Measurements from ENCODE around the gene DNM3.
"Not testable (repeated sequence)": the region's sequence is repeated elsewhere in the genome, so short reads cannot be mapped to it uniquely, and the experiment has no call there.

DNM3 gene

GRCh38 chr1:172401892-172402291 is 560.6 kb downstream of the DNM3 start:
- no peak for DNase-seq

GRCh38 chr1:172402878-172403569 is 561.7 kb downstream of the DNM3 start:
- DNase-seq: no peak

GRCh38 chr1:172404121-172404520 is 562.8 kb downstream of the DNM3 start:
- no peak for DNase-seq

- no peak for DNase-seq
These were observed 564.6 kb downstream of the DNM3 start for GRCh38 chr1:172405912-172406311.

- no peak for DNase-seq
These were observed 565.7 kb downstream of the DNM3 start for GRCh38 chr1:172406968-172407367.

GRCh38 chr1:172408958-172409357 is 567.7 kb downstream of the DNM3 start:
- DNase-seq: no peak

GRCh38 chr1:172410027-172410426 is 568.7 kb downstream of the DNM3 start:
- DNase-seq: no peak

GRCh38 chr1:172411791-172412338 is 570.6 kb downstream of the DNM3 start:
- no peak for DNase-seq

- DNase-seq: no peak
These were observed 573.0 kb downstream of the DNM3 start for GRCh38 chr1:172414331-172414730.

GRCh38 chr1:172416496-172417035 is 575.3 kb downstream of the DNM3 start:
- DNase-seq: no peak

GRCh38 chr1:172417557-172417956 is 576.3 kb downstream of the DNM3 start:
- DNase-seq: no peak

- no peak for DNase-seq
These were observed 579.1 kb downstream of the DNM3 start, which contains the start of gene C1orf105 for GRCh38 chr1:172420385-172420784. Gene C1orf105 (plus strand): TSS chr1:172420685. CDS start chr1:172420886, 201 bp downstream.

- DNase-seq: no peak
These were observed 580.8 kb downstream of the DNM3 start for GRCh38 chr1:172421974-172422604.

GRCh38 chr1:172423336-172423735 is 582.0 kb downstream of the DNM3 start:
- no peak for DNase-seq

GRCh38 chr1:172425339-172425738 is 584.0 kb downstream of the DNM3 start:
- DNase-seq: no peak

GRCh38 chr1:172427191-172427590 is 585.9 kb downstream of the DNM3 start:
- DNase-seq: no peak

- DNase-seq: no peak
These were observed 588.2 kb downstream of the DNM3 start for GRCh38 chr1:172429331-172430127.

- DNase-seq: no peak
These were observed 588.8 kb downstream of the DNM3 start for GRCh38 chr1:172430128-172430454.

GRCh38 chr1:172431204-172431603 is 589.9 kb downstream of the DNM3 start:
- DNase-seq: no peak

GRCh38 chr1:172431721-172432192 is 590.5 kb downstream of the DNM3 start:
- no peak for DNase-seq

GRCh38 chr1:172437183-172437582 is 595.9 kb downstream of the DNM3 start:
- DNase-seq: not testable (repeated sequence)

- DNase-seq: no peak
These were observed 601.1 kb downstream of the DNM3 start for GRCh38 chr1:172442404-172442803.

Data from retina (tissue), 1 donor.